NCI-H2107 treated with DMSO at 0.1 percent for 48 hours (cell line): ENCODE data around the gene OCSTAMP.
A peak's percentile ranks its signal among the peaks of the same experiment; 100 is the strongest.

ENCODE experiments used
- DNase-seq: peaks from one replicate; lab custom pipeline; 2025; ENCODE audit not compliant: unreplicated experiment; lab: John Stamatoyannopoulos, UW

Gene OCSTAMP

DNA sequence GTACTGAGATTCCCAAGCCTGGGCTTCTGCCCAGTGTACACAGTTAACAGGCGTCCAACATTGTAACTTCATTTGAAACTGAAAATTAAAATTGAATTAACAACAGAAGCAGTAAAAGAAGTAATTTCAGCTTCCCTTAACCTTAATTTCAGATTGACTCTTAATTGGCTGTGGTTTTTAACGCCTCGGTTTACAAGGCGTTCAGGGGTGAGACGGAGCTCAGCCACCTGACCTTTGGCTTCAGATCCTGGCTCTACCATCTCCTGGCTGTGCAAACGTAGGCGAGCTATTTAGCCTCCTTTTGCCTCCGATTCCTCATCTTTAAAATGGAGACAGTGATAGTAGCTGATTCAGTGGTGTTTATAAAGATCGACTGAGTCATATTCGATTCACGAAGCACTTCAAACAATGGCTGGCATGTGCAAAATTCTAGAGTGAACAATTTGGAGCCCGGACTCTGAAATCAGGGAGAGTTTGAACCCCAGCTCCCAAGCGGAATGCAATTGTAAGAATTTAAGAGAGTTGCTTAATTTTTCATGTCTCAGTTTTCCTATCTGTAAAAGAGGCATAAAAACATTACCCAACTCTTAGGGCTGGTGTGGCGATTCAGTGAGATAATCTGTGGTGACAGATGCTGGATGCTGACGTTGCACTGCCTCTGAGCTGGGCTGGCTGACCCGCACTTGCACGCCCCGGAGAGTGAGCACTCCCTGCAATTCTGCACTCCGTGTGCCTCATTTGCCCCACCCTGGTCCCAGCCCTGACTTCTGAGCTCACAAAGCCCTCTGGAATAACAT, 23.5 kb upstream of the OCSTAMP start:
- no peak for DNase-seq

- no peak for DNase-seq
Measured at GRCh38 chr20:46573234-46573633, 22.8 kb upstream of the OCSTAMP start.

GRCh38 chr20:46572790-46573189, 22.3 kb upstream of the OCSTAMP start:
- DNase-seq = no peak

- DNase-seq = no peak
Measured at GRCh38 chr20:46572153-46572552, 21.7 kb upstream of the OCSTAMP start.

DNA sequence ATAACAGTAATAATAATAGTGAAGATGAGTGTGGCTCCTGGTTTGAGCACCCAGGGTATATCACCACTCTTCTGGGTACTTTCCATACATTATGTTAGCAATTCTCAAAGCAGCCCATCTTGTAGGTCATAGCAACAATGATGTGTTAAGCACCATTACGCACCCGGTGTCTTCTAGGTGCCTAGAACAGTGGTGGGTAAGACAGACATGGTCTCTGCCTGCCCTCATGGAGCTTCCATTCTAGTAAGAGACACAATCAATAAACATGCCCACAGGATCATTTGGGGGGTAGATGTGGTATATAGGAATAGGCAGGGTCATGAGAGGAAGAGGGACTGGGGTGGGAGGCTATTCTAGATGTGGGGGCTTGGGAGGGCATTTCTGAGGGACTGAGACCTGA, 21.0 kb upstream of the OCSTAMP start:
- no peak for DNase-seq

- DNase-seq = no peak
Measured at GRCh38 chr20:46570956-46571355, 20.5 kb upstream of the OCSTAMP start.

- no peak for DNase-seq
Measured at GRCh38 chr20:46569961-46570360, 19.5 kb upstream of the OCSTAMP start.

DNA sequence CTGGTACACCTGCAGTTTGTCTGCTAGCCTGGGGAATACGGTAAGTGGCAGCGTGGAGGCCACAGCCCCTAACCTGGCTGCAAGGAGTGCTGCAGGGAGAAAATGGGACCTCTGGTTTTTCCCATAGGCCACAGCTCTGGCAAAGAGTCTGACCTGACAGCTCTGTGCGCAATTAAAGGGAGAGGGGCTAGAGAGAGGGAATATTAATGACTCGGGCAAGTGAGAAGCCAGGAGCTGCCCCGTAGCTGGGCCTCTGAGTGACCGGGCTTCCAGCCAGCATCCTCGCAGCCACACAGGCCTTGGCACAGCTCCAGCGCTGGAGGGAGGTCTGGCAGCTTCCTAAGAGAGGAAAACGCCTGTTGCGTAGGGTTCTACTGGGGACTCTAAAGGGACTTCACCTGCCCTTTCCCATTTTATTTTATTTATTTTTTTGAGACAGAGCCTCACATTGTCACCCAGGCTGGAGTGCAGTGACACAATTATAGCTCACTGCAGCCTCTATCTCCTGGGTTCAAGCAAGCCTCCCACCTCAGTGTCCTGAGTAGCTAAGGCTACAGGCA, 18.2 kb upstream of the OCSTAMP start:
- peak; percentile 69 for DNase-seq

- DNase-seq = no peak
Measured at GRCh38 chr20:46566125-46566524, 15.7 kb upstream of the OCSTAMP start.

GRCh38 chr20:46564241-46564957, 13.9 kb upstream of the OCSTAMP start:
- no peak for DNase-seq

- DNase-seq = no peak
Measured at GRCh38 chr20:46563860-46564221, 13.4 kb upstream of the OCSTAMP start.

GRCh38 chr20:46563170-46563859, 12.9 kb upstream of the OCSTAMP start:
- no peak for DNase-seq

GRCh38 chr20:46562373-46563169, 12.1 kb upstream of the OCSTAMP start:
- no peak for DNase-seq

- DNase-seq = no peak
Measured at GRCh38 chr20:46562009-46562372, 11.5 kb upstream of the OCSTAMP start.

- DNase-seq = peak; percentile 19
Measured at GRCh38 chr20:46559685-46560440, 9.4 kb upstream of the OCSTAMP start.

DNA sequence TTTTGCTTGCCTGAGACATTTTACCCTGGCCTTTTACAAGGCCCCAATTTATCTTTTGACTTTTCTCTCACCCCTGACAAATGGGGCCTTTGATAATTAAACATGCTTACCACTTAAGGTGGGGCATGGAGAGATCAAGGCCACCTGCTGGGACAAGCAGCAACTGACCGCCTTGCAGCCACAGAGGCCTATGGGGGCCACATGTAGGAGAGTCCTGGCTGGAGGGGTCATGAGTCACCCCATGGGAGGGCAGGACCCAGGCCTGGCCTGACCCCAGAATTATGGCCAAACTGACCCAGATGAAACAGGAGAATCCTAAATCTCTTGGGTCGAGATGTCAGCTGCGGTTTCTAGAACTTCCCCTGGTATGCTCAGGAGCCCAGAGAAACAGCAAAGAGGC, 8.5 kb upstream of the OCSTAMP start:
- DNase-seq = no peak

GRCh38 chr20:46558511-46558959, 8.1 kb upstream of the OCSTAMP start:
- DNase-seq = no peak

DNA sequence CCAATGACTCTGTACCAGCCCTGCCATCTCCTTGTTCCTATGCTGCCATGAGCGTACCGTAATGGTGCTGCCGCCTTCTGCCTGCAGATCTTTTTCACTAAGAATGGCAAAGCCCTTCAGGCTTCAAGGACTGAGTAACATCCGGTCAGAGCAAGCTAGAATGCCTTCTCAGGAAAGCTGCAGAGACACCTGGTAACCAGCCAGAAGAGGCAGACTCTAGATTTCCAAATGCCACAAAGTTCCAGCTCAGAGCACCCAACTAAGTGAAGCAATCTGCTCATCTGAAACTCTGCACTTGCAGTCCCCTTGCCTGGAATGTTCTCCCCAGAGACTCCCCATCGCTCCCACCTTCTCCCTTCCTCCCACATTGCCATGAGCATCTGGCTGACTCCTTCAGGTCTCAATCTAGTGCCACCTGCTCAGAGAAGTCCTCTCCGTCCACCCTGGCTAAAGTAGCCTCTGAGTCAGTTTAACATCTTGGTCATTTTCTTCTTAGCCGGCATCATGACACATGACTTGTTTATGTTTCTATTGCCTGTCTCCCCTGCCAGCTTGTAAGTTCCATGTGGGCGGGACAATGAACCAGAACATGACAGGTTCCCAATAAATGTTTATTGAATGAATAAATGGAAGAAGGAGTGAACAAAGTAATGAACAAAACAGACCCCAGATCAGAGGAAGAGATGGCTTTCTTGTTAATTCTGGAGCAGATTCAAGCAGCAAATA, 6.9 kb upstream of the OCSTAMP start:
- DNase-seq = no peak

- DNase-seq = no peak
Measured at GRCh38 chr20:46555370-46555956, 5.0 kb upstream of the OCSTAMP start.
